Kidney (tissue), 14 donors: ENCODE measurements around the gene AOPEP. TPM values are rescaled to one million over a fixed set of nuclear protein-coding genes. Genes with fewer than 3 reads are reported as not detected.
"Not testable (repeated sequence)": the region's sequence is repeated elsewhere in the genome, so short reads cannot be mapped to it uniquely, and the experiment has no call there.

Source experiments
- DNase-seq, 5 donors: peaks; one replicate each; pipeline ENCODE4 v3.0.0-alpha.2; 2013 to 2020
- FAIRE-seq: peaks from 2 replicates; lab custom pipeline; 2012; peaks lifted over from hg19 to GRCh38; lab: Jason Lieb, UNC
- H3K27ac ChIP-seq, 2 donors: one replicate each; pipeline ENCODE4 v1.7.0; 2013; ENCODE audit warnings: low read depth in 2 of 2, low read length in 2 of 2, inconsistent platforms in 1 of 2
- H3K27me3 ChIP-seq: one replicate; pipeline ENCODE4 v1.7.1; 2013; ENCODE audit warnings: low read length, inconsistent platforms; ENCODE audit not compliant: control insufficient read depth, insufficient read depth
- H3K36me3 ChIP-seq, 3 donors: one replicate each; pipeline versions ENCODE4 v1.7.0 to v1.7.1; 2013; ENCODE audit warnings: low read length in 3 of 3, control low read depth in 1 of 3, inconsistent platforms in 1 of 3; ENCODE audit not compliant: insufficient read depth in 3 of 3, control insufficient read depth in 2 of 3
- H3K4me1 ChIP-seq, 3 donors: one replicate each; pipeline versions ENCODE4 v1.7.0 to v1.7.1; 2013; ENCODE audit warnings: low read length in 3 of 3, inconsistent platforms in 1 of 3, low read depth in 1 of 3; ENCODE audit not compliant: control insufficient read depth in 2 of 3, insufficient read depth in 2 of 3
- H3K4me3 ChIP-seq, 3 donors: one replicate each; pipeline versions ENCODE4 v1.7.0 to v1.8.1; 2013; ENCODE audit warnings: low read length in 3 of 3, control low read depth in 1 of 3, inconsistent platforms in 1 of 3
- H3K9ac ChIP-seq, 3 donors: one replicate each; pipeline versions ENCODE4 v1.7.0 to v1.7.1; 2013; ENCODE audit warnings: low read length in 3 of 3, control low read depth in 1 of 3, inconsistent platforms in 1 of 3
- H3K9me3 ChIP-seq, 3 donors: one replicate each; pipeline versions ENCODE4 v1.7.0 to v1.7.1; 2013; ENCODE audit warnings: low read length in 3 of 3, control low read depth in 1 of 3, inconsistent platforms in 1 of 3; ENCODE audit not compliant: control insufficient read depth in 2 of 3, insufficient read depth in 1 of 3
- CTCF ChIP-seq: IDR thresholded peaks from 3 replicates; pipeline ENCODE4 v1.5.1; 2012; ENCODE audit warnings: mild to moderate bottlenecking, moderate library complexity, borderline replicate concordance; ENCODE audit not compliant: insufficient read depth; ENCODE audit errors: extremely low read depth
- intact Hi-C: fragments of 100-400 bp; cut with DNase I; formaldehyde crosslinking; loops from one replicate; pipeline ENCODE4 v1.11.1; 2022
- polyA plus RNA-seq: library from polyadenylated mRNA; stranded (reverse); fragments of 350-450 nt; fragmentation: Illumina TruSeq; extraction: RNeasy Lipid Tissue Mini Kit (QIAGEN cat#74804); gene quantifications from one replicate; pipeline ENCODE4 v1.2.3, GENCODE V29; 2014; ENCODE audit warnings: low read depth, low replicate concordance; ENCODE audit not compliant: insufficient read depth
- total RNA-seq: library from RNA; stranded (reverse); fragmentation: NEBNext Ultra II Directional; extraction: Animal tissue kit (Norgen Biotek cat#: 25700); gene quantifications from one replicate; pipeline ENCODE4 v1.2.1, GENCODE V29; 2021
- donor health status: control.
- donor health status: control.
- donor health status: control.
- donor health status: control.
- donor health status: control.
- donor health status: DM: yes; HTN: yes; CAD: no.
- donor health status: Normal renal cell carcinoma (clear cell type).

Gene AOPEP
- total and polyA plus RNA-seq, 2 donors from 2014 or later: 52.2 to 119 TPM

GRCh38 chr9:94937214-94937903 lies 210.9 kb downstream of the AOPEP start:
- FAIRE-seq: no peak
- TF ChIP-seq CTCF: no peak
- Histone ChIP-seq H3K9ac (no peak overlapping the region), H3K4me3 (no peak overlapping the region), H3K4me1 (peaks cover 0 to 19% (median 14%) of the 10 kb centered on the region in 3 donors), H3K9me3 (no peaks in the 10 kb centered on the region), H3K36me3 (no peaks in the 10 kb centered on the region), H3K27ac (no peak overlapping the region), H3K27me3 (no peaks in the 10 kb centered on the region)
- intact Hi-C loops: no loop called here
- DNase-seq: no peak

- peaks cover 0 to 20% (median 11%) of the 10 kb centered on the region in 3 donors for H3K4me1 ChIP-seq
- intact Hi-C loops: no loop called here
- H3K36me3 ChIP-seq: no peaks in the 10 kb centered on the region
- H3K9ac ChIP-seq: no peak overlapping the region
- H3K4me3 ChIP-seq: no peak overlapping the region
- H3K27ac ChIP-seq: no peak overlapping the region
- H3K9me3 ChIP-seq: no peaks in the 10 kb centered on the region
- H3K27me3 ChIP-seq: no peaks in the 10 kb centered on the region
- TF ChIP-seq CTCF: no peak
- no peak for FAIRE-seq
- no peak for DNase-seq
Measured at GRCh38 chr9:94938384-94938783, 211.9 kb downstream of the AOPEP start.

GRCh38 chr9:94940296-94940695 lies 213.8 kb downstream of the AOPEP start:
- H3K4me3 ChIP-seq, H3K36me3 ChIP-seq, H3K9me3 ChIP-seq, DNase-seq, intact Hi-C loops, FAIRE-seq, H3K27me3 ChIP-seq: not testable (repeated sequence)
- Histone ChIP-seq H3K9ac (peak overlapping the region in 1 of 3 donors; percentile 3), H3K4me1 (peaks cover 0 to 20% (median 11%) of the 10 kb centered on the region in 3 donors), H3K27ac (peak overlapping the region; percentile 61 to 76)

- Histone ChIP-seq H3K27me3 (no peaks in the 10 kb centered on the region), H3K27ac (peak overlapping the region; percentile 61 to 76), H3K9ac (peak overlapping the region in 1 of 3 donors; percentile 3), H3K9me3 (no peaks in the 10 kb centered on the region), H3K36me3 (no peaks in the 10 kb centered on the region), H3K4me3 (no peak overlapping the region), H3K4me1 (peaks cover 0 to 20% (median 13%) of the 10 kb centered on the region in 3 donors)
- TF ChIP-seq CTCF: no peak
- FAIRE-seq: no peak
- intact Hi-C loops: no loop called here
- peak in 2 of 5 donors; percentile 25 to 59 for DNase-seq
Measured at GRCh38 chr9:94941211-94941875, 214.8 kb downstream of the AOPEP start.
